ENCODE results near the gene SMAD6. TPM values are rescaled to one million over a fixed set of nuclear protein-coding genes. Genes with fewer than 3 reads are reported as not detected.

The SMAD6 gene
- total RNA-seq, 4 donors from 2014 or later: 9.4 to 18.9 (median 14.3) TPM

GRCh38 chr15:66733976-66734375 lies 31.9 kb downstream of the SMAD6 start:
- TF ChIP-seq EP300 (IDR thresholded peaks at IDR 0.05): no peak
- TF ChIP-seq, protein P1, sequence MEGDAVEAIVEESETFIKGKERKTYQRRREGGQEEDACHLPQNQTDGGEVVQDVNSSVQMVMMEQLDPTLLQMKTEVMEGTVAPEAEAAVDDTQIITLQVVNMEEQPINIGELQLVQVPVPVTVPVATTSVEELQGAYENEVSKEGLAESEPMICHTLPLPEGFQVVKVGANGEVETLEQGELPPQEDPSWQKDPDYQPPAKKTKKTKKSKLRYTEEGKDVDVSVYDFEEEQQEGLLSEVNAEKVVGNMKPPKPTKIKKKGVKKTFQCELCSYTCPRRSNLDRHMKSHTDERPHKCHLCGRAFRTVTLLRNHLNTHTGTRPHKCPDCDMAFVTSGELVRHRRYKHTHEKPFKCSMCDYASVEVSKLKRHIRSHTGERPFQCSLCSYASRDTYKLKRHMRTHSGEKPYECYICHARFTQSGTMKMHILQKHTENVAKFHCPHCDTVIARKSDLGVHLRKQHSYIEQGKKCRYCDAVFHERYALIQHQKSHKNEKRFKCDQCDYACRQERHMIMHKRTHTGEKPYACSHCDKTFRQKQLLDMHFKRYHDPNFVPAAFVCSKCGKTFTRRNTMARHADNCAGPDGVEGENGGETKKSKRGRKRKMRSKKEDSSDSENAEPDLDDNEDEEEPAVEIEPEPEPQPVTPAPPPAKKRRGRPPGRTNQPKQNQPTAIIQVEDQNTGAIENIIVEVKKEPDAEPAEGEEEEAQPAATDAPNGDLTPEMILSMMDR (IDR thresholded peaks at IDR 0.05): no peak
- TF ChIP-seq POLR2A (IDR thresholded peaks at IDR 0.05; ENCODE audit: low read depth): no peak
- TF ChIP-seq POLR2AphosphoS5 (IDR thresholded peaks at IDR 0.05): no peak
- 80% methylated on average over 5 of the region's 11 CpGs for WGBS

GRCh38 chr15:66734961-66735908 lies 33.2 kb downstream of the SMAD6 start:
- H3K27me3 ChIP-seq: no peaks in the 10 kb centered on the region
- no peaks in the 10 kb centered on the region for H3K9me3 ChIP-seq
- TF ChIP-seq POLR2AphosphoS5 (IDR thresholded peaks at IDR 0.05) (no peak), POLR2A (IDR thresholded peaks at IDR 0.05; ENCODE audit: low read depth) (no peak), EP300 (IDR thresholded peaks at IDR 0.05) (no peak)
- TF ChIP-seq, protein P1 (IDR thresholded peaks at IDR 0.05): no peak
- H3K27ac ChIP-seq (replicated peaks in 1 of 4): peak overlapping the region in 3 of 4 donors; percentile 49 to 66 (median 62)
- 84% methylated on average over 9 of the region's 10 CpGs for WGBS
- peaks cover 27 to 35% (median 31%) of the 10 kb centered on the region in 4 donors for H3K4me1 ChIP-seq
- intact Hi-C loops (cut with DNase I): no loop called here
- DNase-seq (ENCODE audit: extremely low spot score): no peak
- no peaks in the 10 kb centered on the region for H3K36me3 ChIP-seq
- H3K4me3 ChIP-seq: no peak overlapping the region

More at GRCh38 chr15:66733976-66734375, 31.9 kb downstream of the SMAD6 start:
- Histone ChIP-seq H3K4me3 (no peak overlapping the region), H3K27me3 (no peaks in the 10 kb centered on the region), H3K4me1 (peaks cover 36 to 45% (median 42%) of the 10 kb centered on the region in 4 donors), H3K36me3 (peaks cover 0 to under 1% (median 0%) of the 10 kb centered on the region in 4 donors), H3K9me3 (no peaks in the 10 kb centered on the region), H3K27ac (replicated peaks in 1 of 4) (peak overlapping the region; percentile 48 to 66 (median 56))
- DNase-seq (ENCODE audit: extremely low spot score): no peak
- intact Hi-C loops (cut with DNase I): no loop called here

DNA sequence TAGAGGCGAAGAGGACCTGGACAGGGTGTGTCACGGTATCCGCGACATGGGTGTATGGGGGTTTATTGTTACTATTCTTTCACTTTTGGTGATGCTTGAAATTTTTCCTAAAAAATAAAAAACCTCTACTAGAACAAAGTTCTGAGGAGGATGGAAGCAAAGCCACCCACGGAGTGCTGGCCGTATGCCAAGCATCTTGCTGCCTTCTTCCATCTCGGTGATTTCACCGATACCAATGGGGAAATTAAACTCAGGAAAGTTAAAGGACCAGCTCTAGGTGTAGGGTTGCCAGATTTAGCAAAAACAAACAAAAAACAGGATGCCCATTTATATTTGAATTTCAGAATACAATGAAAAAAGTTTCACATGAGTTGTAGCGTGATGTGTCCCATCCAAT lies 33.9 kb downstream of the SMAD6 start:
- TF ChIP-seq POLR2AphosphoS5 (IDR thresholded peaks at IDR 0.05) (no peak), POLR2A (IDR thresholded peaks at IDR 0.05; ENCODE audit: low read depth) (no peak), EP300 (IDR thresholded peaks at IDR 0.05) (no peak)
- TF ChIP-seq, protein P1 (IDR thresholded peaks at IDR 0.05): no peak
- no peak for DNase-seq (ENCODE audit: extremely low spot score)
- intact Hi-C loops (cut with DNase I): no loop called here
- Histone ChIP-seq H3K36me3 (no peaks in the 10 kb centered on the region), H3K27me3 (no peaks in the 10 kb centered on the region), H3K4me3 (no peak overlapping the region), H3K4me1 (peaks cover 29 to 36% (median 30%) of the 10 kb centered on the region in 4 donors), H3K27ac (replicated peaks in 1 of 4) (no peak overlapping the region), H3K9me3 (no peaks in the 10 kb centered on the region)
- 63% methylated on average over 9 of the region's 9 CpGs for WGBS

DNA sequence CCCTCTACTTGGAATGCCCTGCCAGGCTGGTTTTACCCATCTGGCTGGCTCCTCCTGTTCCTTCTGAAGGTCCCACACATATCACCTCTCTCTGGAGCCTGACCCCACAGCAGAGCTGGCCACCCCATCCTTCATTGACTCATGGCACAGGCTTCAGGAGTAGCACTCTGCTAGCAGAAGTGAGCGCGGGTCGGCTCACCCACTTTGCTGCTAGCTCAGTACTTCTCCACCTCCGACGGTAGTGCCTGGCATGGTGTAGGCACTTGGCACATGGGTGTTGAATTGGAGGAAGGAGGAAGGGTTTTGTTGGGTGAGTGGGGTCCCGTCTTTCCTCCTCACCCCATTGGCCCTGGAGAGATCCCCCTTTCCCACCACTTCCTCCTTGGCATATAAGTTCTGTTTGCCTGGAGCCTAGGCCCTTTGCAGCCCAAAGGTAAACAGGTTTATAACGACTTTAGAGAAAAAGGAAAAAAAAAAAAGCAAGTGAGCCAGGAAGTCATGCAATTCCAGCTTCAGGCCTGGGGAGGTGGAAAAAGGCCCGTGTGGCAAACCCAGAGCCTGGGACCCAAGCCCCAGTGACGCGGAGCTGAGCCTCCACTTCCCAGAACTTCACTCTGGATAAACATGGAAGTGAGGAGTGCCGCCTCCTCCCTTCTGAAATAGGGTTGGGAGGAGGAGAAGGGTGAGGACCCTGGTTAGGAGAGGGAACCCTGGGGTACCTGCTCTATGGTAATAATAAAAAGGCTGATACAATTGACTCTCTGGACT lies 35.4 kb downstream of the SMAD6 start:
- Histone ChIP-seq H3K4me3 (no peak overlapping the region), H3K9me3 (no peaks in the 10 kb centered on the region), H3K4me1 (peaks cover 32 to 41% (median 35%) of the 10 kb centered on the region in 4 donors), H3K36me3 (no peaks in the 10 kb centered on the region), H3K27ac (replicated peaks in 1 of 4) (no peak overlapping the region), H3K27me3 (no peaks in the 10 kb centered on the region)
- DNase-seq (ENCODE audit: extremely low spot score): no peak
- no peak for TF ChIP-seq EP300 (IDR thresholded peaks at IDR 0.05)
- TF ChIP-seq POLR2A (IDR thresholded peaks at IDR 0.05; ENCODE audit: low read depth): no peak
- no peak for TF ChIP-seq POLR2AphosphoS5 (IDR thresholded peaks at IDR 0.05)
- TF ChIP-seq, protein P1 (IDR thresholded peaks at IDR 0.05): no peak
- intact Hi-C loops (cut with DNase I): no loop called here
- 88% methylated on average over 11 of the region's 11 CpGs for WGBS
